CD4-positive, CD25-positive, alpha-beta regulatory T cell (primary cell): ENCODE measurements around the gene PRKAG1. TPM values are rescaled to one million over a fixed set of nuclear protein-coding genes. Genes with fewer than 3 reads are reported as not detected.

Experiments
- ATAC-seq, 2 donors: fragments of 150-1000 bp; cut with Tn5 transposase; one replicate each; pipeline ENCODE4 v1.10.0; 2021; ENCODE audit warnings: low read depth in 2 of 2, moderate number of reproducible peaks in 2 of 2, moderate library complexity in 1 of 2
- DNase-seq, 3 donors: peaks; one replicate each; pipeline versions ENCODE4 v3.0.0 to v3.0.0-alpha.2; 2012 to 2022; ENCODE audit warnings: mixed read lengths in 1 of 3
- H3K27ac ChIP-seq: one replicate; pipeline ENCODE4 v1.7.0; 2013; ENCODE audit warnings: mild to moderate bottlenecking, low read length; ENCODE audit not compliant: insufficient read depth, poor library complexity, severe bottlenecking
- H3K27me3 ChIP-seq: one replicate; pipeline ENCODE4 v1.7.0; 2013; ENCODE audit warnings: low read length; ENCODE audit not compliant: control insufficient read depth, insufficient read depth
- H3K36me3 ChIP-seq: one replicate; pipeline ENCODE4 v1.7.0; 2013; ENCODE audit warnings: mild to moderate bottlenecking, low read length, moderate library complexity; ENCODE audit not compliant: control insufficient read depth, insufficient read depth
- H3K4me1 ChIP-seq: 2 replicates; pipeline ENCODE4 v1.7.0; 2013; ENCODE audit warnings: mild to moderate bottlenecking, low read length; ENCODE audit not compliant: insufficient read depth, control insufficient read depth, poor library complexity, severe bottlenecking
- H3K4me3 ChIP-seq: one replicate; pipeline ENCODE4 v1.7.0; 2013; ENCODE audit warnings: low read depth, mild to moderate bottlenecking, low read length, moderate library complexity
- H3K9me3 ChIP-seq, 2 experiments: 1 replicate in 1 of 2; 2 replicates in 1 of 2; pipeline ENCODE4 v1.7.0; 2013; ENCODE audit warnings: low read length in 2 of 2, mild to moderate bottlenecking in 1 of 2, moderate library complexity in 1 of 2; ENCODE audit not compliant: control insufficient read depth in 2 of 2
- H3K27ac Mint-ChIP-seq, 3 donors: one replicate each; pipeline ENCODE4 v1.8.0; 2020 to 2022; ENCODE audit warnings: mild to moderate bottlenecking in 3 of 3, mixed read lengths in 3 of 3, moderate library complexity in 2 of 3
- H3K27me3 Mint-ChIP-seq: one replicate; pipeline ENCODE4 v1.8.0; 2022; ENCODE audit warnings: mild to moderate bottlenecking, mixed read lengths
- H3K36me3 Mint-ChIP-seq: one replicate; pipeline ENCODE4 v1.8.0; 2020; ENCODE audit warnings: mixed read lengths
- H3K4me1 Mint-ChIP-seq, 4 donors: one replicate each; pipeline ENCODE4 v1.8.0; 2020 to 2022; ENCODE audit warnings: mixed read lengths in 4 of 4, mild to moderate bottlenecking in 1 of 4
- H3K4me3 Mint-ChIP-seq, 4 donors: one replicate each; pipeline ENCODE4 v1.8.0; 2020 to 2022; ENCODE audit warnings: mild to moderate bottlenecking in 4 of 4, mixed read lengths in 4 of 4, moderate library complexity in 3 of 4
- H3K9me3 Mint-ChIP-seq, 7 donors: one replicate each; pipeline ENCODE4 v1.8.0; 2020 to 2022; ENCODE audit warnings: mixed read lengths in 7 of 7, mild to moderate bottlenecking in 3 of 7, moderate library complexity in 2 of 7
- polyA plus RNA-seq, 4 donors: library from polyadenylated mRNA; unstranded; fragments of 300-500 nt; fragmentation: Illumina TruSeq; gene quantifications; one replicate each; pipeline ENCODE4 v1.2.3, GENCODE V29; 2021
- total RNA-seq: library from RNA; stranded (reverse); gene quantifications from one replicate; pipeline ENCODE4 v1.2.3, GENCODE V29; 2022

Gene PRKAG1
- total and polyA plus RNA-seq, 5 donors from 2014 or later: 51.3 to 83.8 (median 64.0) TPM

GRCh38 chr12:48957141-48958048 is 61.2 kb downstream of the PRKAG1 start, which contains the start of gene ARF3:
Gene ARF3 (minus strand): TSS chr12:48957487. CDS start chr12:48941095, 16,392 bp downstream.
- H3K9me3 Mint-ChIP-seq: no peaks in the 10 kb centered on the region
- H3K36me3 Mint-ChIP-seq: peaks cover 3% of the 10 kb centered on the region

GRCh38 chr12:48956279-48957140 is 62.1 kb downstream of the PRKAG1 start:
- Histone ChIP-seq H3K4me1 (peaks cover 26% of the 10 kb centered on the region), H3K4me3 (peak overlapping the region; percentile 76), H3K27me3 (peaks cover 7% of the 10 kb centered on the region), H3K9me3 (no peaks in the 10 kb centered on the region), H3K36me3 (peaks cover 2% of the 10 kb centered on the region), H3K27ac (peak overlapping the region; percentile 62)
- Mint-ChIP-seq H3K36me3 (peaks cover 3% of the 10 kb centered on the region), H3K27ac (peak overlapping the region; percentile 82 to 97 (median 90)), H3K4me1 (peaks cover 13 to 56% (median 36%) of the 10 kb centered on the region in 4 donors), H3K27me3 (peaks cover 19% of the 10 kb centered on the region), H3K9me3 (no peaks in the 10 kb centered on the region), H3K4me3 (peak overlapping the region; percentile 91 to 100 (median 96))
- DNase-seq (peak in 2 of 3 donors; percentile 19 to 28), ATAC-seq (no peak)

More at GRCh38 chr12:48957141-48958048, 61.2 kb downstream of the PRKAG1 start, which contains the start of gene ARF3:
- H3K9me3 ChIP-seq: no peaks in the 10 kb centered on the region
- H3K27ac ChIP-seq: peak within 1 kb of the TSS; percentile 62
- Mint-ChIP-seq H3K27ac (peak within 1 kb of the TSS; percentile 82 to 97 (median 90)), H3K4me1 (peaks cover 13 to 51% (median 35%) of the 10 kb centered on the region in 4 donors), H3K27me3 (peaks cover 25% of the 10 kb centered on the region), H3K4me3 (peak within 1 kb of the TSS; percentile 91 to 100 (median 96))
- H3K27me3 ChIP-seq: peaks cover 11% of the 10 kb centered on the region
- H3K36me3 ChIP-seq: peaks cover 2% of the 10 kb centered on the region
- H3K4me1 ChIP-seq: peaks cover 26% of the 10 kb centered on the region
- ATAC-seq (peak; percentile 93 to 95), DNase-seq (peak; percentile 91 to 94 (median 92))
- peak within 1 kb of the TSS; percentile 76 for H3K4me3 ChIP-seq

- H3K4me1 ChIP-seq: peaks cover 26% of the 10 kb centered on the region
- H3K36me3 Mint-ChIP-seq: peaks cover 3% of the 10 kb centered on the region
- H3K27me3 ChIP-seq: no peaks in the 10 kb centered on the region
- no peaks in the 10 kb centered on the region for H3K9me3 ChIP-seq
- H3K9me3 Mint-ChIP-seq: no peaks in the 10 kb centered on the region
- peak overlapping the region; percentile 65 to 100 (median 92) for H3K4me3 Mint-ChIP-seq
- H3K27ac Mint-ChIP-seq: peak overlapping the region in 2 of 3 donors; percentile 67 to 68
- H3K27me3 Mint-ChIP-seq: peaks cover 9% of the 10 kb centered on the region
- H3K4me1 Mint-ChIP-seq: peaks cover 13 to 59% (median 36%) of the 10 kb centered on the region in 4 donors
- H3K27ac ChIP-seq: no peak overlapping the region
- ATAC-seq (no peak), DNase-seq (no peak)
- H3K36me3 ChIP-seq: peaks cover 2% of the 10 kb centered on the region
- H3K4me3 ChIP-seq: peak overlapping the region; percentile 76
Measured at GRCh38 chr12:48954841-48955501, 63.6 kb downstream of the PRKAG1 start.

- Histone ChIP-seq H3K27me3 (no peaks in the 10 kb centered on the region), H3K4me3 (no peak overlapping the region), H3K27ac (no peak overlapping the region), H3K9me3 (no peaks in the 10 kb centered on the region), H3K4me1 (peaks cover 26% of the 10 kb centered on the region), H3K36me3 (peaks cover 2% of the 10 kb centered on the region)
- no peak for ATAC-seq
- H3K27ac Mint-ChIP-seq: peak overlapping the region in 1 of 3 donors; percentile 68
- H3K4me1 Mint-ChIP-seq: peaks cover 14 to 62% (median 37%) of the 10 kb centered on the region in 4 donors
- H3K4me3 Mint-ChIP-seq: peak overlapping the region in 1 of 4 donors; percentile 91
- H3K36me3 Mint-ChIP-seq: peaks cover 3% of the 10 kb centered on the region
- no peak for DNase-seq
- peaks cover 6% of the 10 kb centered on the region for H3K27me3 Mint-ChIP-seq
- H3K9me3 Mint-ChIP-seq: no peaks in the 10 kb centered on the region
Measured at GRCh38 chr12:48954061-48954460, 64.5 kb downstream of the PRKAG1 start.

- no peak overlapping the region for H3K4me3 Mint-ChIP-seq
- H3K27me3 Mint-ChIP-seq: no peaks in the 10 kb centered on the region
- no peaks in the 10 kb centered on the region for H3K27me3 ChIP-seq
- peak overlapping the region in 1 of 3 donors; percentile 48 for H3K27ac Mint-ChIP-seq
- no peak for DNase-seq
- H3K9me3 ChIP-seq: no peaks in the 10 kb centered on the region
- H3K36me3 Mint-ChIP-seq: peaks cover 11% of the 10 kb centered on the region
- no peaks in the 10 kb centered on the region for H3K9me3 Mint-ChIP-seq
- no peak overlapping the region for H3K4me3 ChIP-seq
- peaks cover 22% of the 10 kb centered on the region for H3K4me1 ChIP-seq
- peaks cover 2% of the 10 kb centered on the region for H3K36me3 ChIP-seq
- ATAC-seq: no peak
- H3K27ac ChIP-seq: no peak overlapping the region
- peaks cover 19 to 63% (median 36%) of the 10 kb centered on the region in 4 donors for H3K4me1 Mint-ChIP-seq
Measured at GRCh38 chr12:48952691-48953090, 65.9 kb downstream of the PRKAG1 start.

Other genes with a start within 250 kb of the PRKAG1 start
- 0.12 TPM for gene ADCY6, start 229.7 kb downstream of the PRKAG1 start, total RNA-seq
- not detected for gene ADCY6, start 229.7 kb downstream of the PRKAG1 start, polyA plus RNA-seq
- gene CACNB3, start 200.3 kb downstream of the PRKAG1 start, total RNA-seq: 9.1 TPM
- gene CACNB3, start 200.3 kb downstream of the PRKAG1 start, polyA plus RNA-seq: 1 to 10 TPM in 2 of 4 donors, under 1 TPM in 2; 0.32 to 2.3 (median 0.83) TPM
- 96.3 TPM for gene DDX23, start 166.6 kb downstream of the PRKAG1 start, total RNA-seq
- 10 to 100 TPM; 30.5 to 40.4 (median 34.7) TPM for gene DDX23, start 166.6 kb downstream of the PRKAG1 start, polyA plus RNA-seq
- 7.3 TPM for gene RND1, start 152.9 kb downstream of the PRKAG1 start, total RNA-seq
- under 1 TPM; 0.13 to 0.63 (median 0.42) TPM for gene RND1, start 152.9 kb downstream of the PRKAG1 start, polyA plus RNA-seq
- 55.6 TPM for gene FKBP11, start 93.3 kb downstream of the PRKAG1 start, total RNA-seq
- gene FKBP11, start 93.3 kb downstream of the PRKAG1 start, polyA plus RNA-seq: 10 to 100 TPM; 56.5 to 79.7 (median 77.0) TPM
- 79.4 TPM for gene ARF3, start 61.3 kb downstream of the PRKAG1 start, total RNA-seq
- gene ARF3, start 61.3 kb downstream of the PRKAG1 start, polyA plus RNA-seq: 10 to 100 TPM; 21.2 to 30.5 (median 23.6) TPM
- gene WNT10B, start 47.0 kb downstream of the PRKAG1 start, total RNA-seq: 1.6 TPM
- gene WNT10B, start 47.0 kb downstream of the PRKAG1 start, polyA plus RNA-seq: not detected
- 0.62 TPM for gene WNT1, start 40.5 kb downstream of the PRKAG1 start, total RNA-seq
- under 1 TPM in 1 of 4 donors, not detected in 3; 0.39 TPM for gene WNT1, start 40.5 kb downstream of the PRKAG1 start, polyA plus RNA-seq
- 0.39 TPM for gene DDN, start 19.4 kb downstream of the PRKAG1 start, total RNA-seq
- not detected for gene DDN, start 19.4 kb downstream of the PRKAG1 start, polyA plus RNA-seq
- 149 TPM for gene KMT2D, start 42.0 kb upstream of the PRKAG1 start, total RNA-seq
- gene KMT2D, start 42.0 kb upstream of the PRKAG1 start, polyA plus RNA-seq: 1 to 10 TPM; 5.2 to 8.8 (median 6.5) TPM
- 6.0 TPM for gene RHEBL1, start 51.2 kb upstream of the PRKAG1 start, total RNA-seq
- 10 to 100 TPM; 11.7 to 19.5 (median 15.8) TPM for gene RHEBL1, start 51.2 kb upstream of the PRKAG1 start, polyA plus RNA-seq
- gene DHH, start 76.0 kb upstream of the PRKAG1 start, total RNA-seq: 0.27 TPM
- not detected for gene DHH, start 76.0 kb upstream of the PRKAG1 start, polyA plus RNA-seq
- gene LMBR1L, start 92.1 kb upstream of the PRKAG1 start, total RNA-seq: 315 TPM
- 10 to 100 TPM; 59.0 to 71.9 (median 62.2) TPM for gene LMBR1L, start 92.1 kb upstream of the PRKAG1 start, polyA plus RNA-seq
- 174 TPM for gene TUBA1B, start 112.6 kb upstream of the PRKAG1 start, total RNA-seq
- gene TUBA1B, start 112.6 kb upstream of the PRKAG1 start, polyA plus RNA-seq: 100 to 1,000 TPM; 445 to 648 (median 513) TPM
- 213 TPM for gene TUBA1A, start 170.3 kb upstream of the PRKAG1 start, total RNA-seq
- 100 to 1,000 TPM; 249 to 298 (median 265) TPM for gene TUBA1A, start 170.3 kb upstream of the PRKAG1 start, polyA plus RNA-seq
- gene TUBA1C, start 246.3 kb upstream of the PRKAG1 start, total RNA-seq: 41.4 TPM
- gene TUBA1C, start 246.3 kb upstream of the PRKAG1 start, polyA plus RNA-seq: 10 to 100 TPM; 50.0 to 64.0 (median 56.3) TPM